NAMALWA (cell line): ENCODE measurements around the gene CA5A.

Experiments
- DNase-seq: peaks from one replicate; pipeline ENCODE4 v3.0.0-alpha.2; 2015; ENCODE audit warnings: low spot score

CA5A gene

DNA sequence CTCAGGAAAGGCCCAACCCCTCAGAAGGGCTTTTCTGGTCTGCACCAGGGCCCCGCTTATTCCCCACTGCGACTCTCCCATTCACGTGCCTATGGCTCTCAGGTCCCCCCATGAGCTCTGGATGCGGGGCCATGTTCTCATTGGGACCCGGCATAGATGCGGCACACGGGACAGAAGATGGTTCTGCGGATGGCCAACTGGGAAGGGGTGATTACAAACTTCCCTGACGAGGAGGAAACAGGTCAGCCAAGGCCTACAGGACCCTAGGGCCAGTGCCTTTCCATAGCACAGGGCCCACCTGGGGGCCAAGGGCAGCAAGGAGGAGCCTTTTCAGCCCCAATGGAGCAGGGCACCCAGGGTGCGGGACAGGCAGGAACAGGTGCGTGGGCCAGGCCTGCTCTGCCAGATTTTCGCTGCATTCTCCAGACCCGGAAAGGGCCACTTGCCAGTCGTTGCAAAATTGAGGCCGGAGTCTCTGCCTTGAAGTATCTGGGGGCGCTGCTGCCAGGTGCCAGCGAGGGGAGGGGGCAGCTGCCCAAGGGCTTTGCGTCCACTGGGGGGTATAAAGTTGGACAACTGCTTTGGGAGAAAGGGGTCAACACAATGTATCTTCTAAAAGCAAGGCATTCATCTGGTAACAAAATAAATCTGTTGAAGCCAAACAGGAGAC lies 87.5 kb downstream of the CA5A start:
- DNase-seq = no peak

DNA sequence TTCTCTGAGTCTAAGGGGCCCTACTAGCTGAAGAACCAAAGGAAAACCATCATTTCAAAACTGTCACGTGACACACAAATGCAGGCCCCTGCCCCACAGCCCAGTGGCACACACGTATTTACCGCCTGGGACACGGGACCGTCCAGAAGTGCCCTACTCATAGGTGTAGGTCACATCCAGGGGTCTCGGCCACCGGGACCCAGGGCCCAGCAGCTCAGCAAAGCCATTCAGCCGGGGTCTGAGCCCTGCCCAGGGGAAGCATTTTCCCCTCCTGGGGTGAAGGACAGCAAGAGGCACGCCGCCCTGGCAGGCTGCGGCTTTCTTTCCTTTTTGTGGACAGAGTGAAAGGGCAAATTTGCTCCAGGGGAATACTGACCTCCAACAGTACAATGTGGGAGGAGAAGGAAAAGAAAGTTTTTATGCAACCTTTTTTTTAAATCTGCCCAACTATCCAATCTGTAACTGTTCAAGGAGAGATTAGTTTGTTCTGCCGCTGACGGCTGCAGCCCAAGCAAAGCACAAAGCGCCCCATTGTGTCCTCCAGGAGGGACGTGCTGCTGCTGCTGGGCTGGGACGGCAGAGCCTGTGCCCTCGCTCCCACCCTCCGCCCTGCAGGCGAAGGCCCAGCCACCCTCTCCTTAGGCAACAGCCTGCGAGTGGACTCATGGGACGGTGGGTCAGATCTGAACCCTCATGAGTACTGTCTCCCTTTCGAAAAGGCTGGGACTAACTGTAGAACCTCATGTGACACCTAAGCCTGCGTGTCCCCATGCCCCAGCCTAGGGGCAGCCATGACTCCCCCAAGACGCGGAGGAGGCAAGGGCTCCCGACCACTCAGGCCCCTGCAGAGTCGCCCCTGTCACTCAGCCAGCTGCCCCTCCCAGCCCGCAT lies 88.3 kb downstream of the CA5A start:
- no peak for DNase-seq

DNA sequence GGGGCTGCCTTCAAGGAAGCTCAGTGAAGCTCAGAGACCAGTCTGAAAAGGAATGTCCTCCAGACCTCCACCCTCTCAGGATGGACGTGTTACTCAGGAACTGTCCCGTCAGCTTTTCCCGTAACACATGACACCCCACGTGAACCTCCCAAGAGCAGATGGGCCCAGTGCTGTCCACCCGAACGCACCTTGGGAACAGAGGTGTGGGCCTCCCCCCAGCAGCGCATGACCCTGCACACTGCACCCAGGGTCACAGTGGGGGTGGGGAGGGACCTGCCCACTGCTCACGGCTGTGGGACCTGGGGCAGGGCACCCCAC lies 88.9 kb downstream of the CA5A start:
- DNase-seq = no peak

DNA sequence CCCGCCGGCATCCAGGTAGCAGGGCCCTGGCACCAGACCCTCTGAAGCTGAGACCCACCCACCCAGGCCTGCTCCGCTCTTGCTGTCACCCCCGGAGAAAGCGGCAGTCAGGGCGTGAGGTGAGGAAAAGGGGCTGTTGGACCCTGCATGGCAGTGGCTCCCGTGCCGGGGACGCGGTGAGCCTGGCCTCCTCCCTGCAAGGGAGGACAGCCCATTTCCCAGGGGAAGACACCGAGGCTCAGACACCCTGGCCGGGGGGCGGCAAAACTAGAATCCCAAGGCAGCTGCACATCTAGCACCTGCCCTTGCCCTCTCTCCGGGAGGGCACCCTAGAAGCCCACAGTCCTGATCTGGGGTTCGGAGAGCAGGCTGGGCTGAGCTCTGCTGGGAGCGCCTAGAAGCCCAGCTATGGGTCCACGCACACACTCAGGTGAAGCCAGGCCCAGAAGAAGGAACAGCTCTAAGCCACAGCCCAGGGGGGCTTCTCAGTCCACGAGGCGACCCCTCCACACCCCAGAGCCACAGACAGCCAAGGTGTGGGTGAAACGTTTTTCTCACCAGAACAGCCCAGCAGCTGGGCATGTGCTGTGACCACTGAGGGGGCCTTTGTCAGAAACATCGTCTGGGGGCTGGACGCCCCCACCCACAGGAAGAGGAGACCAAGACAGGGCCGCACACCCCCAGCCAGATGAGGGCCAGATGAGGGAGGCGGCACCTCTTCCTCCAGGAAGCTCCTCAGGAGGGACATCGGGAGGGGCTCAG lies 89.4 kb downstream of the CA5A start:
- no peak for DNase-seq

DNA sequence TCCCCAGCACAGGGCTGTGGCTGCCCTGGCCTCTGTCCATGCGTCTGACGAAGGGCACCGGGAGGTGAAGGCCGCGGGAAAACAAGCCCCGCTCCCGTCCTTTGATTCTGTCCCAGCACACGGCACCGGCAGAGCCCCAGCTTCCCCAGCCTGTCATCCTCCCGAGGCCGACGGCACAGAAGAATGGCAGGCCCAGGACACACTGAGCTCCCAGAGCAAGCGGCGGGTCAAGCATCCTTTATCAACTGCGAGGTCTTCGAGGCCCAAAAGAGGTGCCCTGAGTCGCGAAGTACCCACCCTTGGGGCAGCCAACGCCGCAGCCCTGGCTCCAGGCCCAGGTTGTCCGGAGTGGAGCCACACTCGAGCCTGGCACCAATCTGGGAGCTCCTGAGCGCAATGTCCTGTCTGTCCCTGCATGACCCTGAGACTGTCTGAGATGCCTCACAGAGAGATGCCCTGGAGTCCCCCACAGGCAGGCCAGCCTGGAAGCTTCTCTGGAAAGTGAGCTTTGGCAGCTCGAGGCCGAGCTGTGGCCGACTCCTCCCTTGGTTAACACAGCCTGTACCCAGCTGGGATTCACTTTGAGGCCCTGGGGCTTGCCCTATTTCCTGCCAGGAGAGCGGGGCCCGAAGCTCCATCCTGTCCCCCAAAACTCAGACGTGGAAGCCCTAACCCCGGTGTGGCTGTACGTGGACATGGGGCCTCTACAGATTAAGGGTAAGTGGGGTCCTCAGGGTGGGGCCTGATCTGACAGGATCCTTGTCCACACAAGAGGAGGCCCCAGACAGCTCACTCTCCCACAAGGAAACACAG lies 90.3 kb downstream of the CA5A start:
- no peak for DNase-seq

DNA sequence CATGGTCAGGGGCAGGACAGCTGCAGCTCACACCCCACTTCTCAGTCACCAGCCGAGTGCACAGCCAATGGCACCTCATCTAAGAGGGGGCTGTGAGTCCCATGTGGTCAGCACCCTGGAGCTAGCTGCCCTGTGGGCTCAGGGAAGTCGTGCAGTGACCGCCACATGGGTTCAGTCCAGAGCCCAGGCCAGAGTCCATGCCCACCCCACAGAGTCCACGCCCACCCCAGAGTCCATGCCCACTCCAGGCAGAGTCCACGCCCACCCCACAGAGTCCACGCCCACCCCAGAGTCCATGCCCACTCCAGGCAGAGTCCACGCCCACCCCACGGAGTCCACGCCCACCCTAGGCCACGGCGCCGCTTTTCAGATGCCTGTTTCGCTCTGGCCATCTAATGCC lies 91.1 kb downstream of the CA5A start:
- no peak for DNase-seq

DNA sequence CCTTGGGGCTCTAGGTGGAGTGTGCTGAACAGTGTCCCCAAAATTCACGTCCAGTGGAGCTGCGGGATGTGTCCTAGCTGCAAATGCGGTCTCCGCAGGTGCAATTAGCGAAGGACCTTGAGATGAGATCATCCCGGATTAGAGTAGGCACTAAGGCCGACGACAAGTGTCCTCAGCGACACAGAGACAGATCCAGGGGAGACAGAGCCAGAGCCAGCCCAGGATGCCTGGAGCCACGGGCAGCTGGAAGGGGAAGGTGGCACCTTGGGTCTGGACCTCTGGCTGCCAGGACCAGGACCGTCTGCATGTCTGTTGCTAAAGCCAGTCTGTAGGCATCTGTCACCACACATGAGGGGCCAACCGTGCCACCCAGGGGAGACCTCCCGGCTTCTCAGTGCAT lies 91.5 kb downstream of the CA5A start:
- no peak for DNase-seq

DNA sequence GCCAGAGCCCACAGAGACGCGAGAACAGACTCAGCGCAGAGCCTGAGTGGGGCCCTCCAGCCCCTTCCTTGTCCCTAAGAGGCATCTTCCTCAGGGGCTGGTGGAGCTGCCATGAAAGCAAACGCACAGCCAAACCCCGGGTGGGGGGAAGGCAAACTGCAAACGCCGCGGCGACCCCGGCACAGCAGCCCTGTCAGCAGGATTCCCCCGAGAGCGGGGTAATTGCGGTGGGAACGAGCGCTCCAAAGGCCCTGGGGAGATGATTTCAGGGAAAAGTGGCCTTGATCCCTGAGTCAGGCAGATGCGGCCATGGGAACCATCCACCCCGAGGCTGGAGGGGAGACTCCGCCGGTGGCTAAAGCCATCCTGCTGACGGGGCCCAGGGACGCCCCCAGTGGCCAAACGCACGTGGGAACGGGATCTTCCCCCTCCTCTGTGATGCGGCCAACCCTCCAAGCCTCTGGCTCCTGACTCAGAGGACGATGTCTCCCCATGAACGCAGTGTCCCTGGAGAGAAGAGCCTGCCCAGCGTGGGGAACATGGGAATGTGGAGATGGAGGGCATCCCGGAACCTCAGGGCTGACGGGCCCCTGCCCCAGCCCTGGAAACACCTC lies 92.1 kb downstream of the CA5A start:
- no peak for DNase-seq

DNA sequence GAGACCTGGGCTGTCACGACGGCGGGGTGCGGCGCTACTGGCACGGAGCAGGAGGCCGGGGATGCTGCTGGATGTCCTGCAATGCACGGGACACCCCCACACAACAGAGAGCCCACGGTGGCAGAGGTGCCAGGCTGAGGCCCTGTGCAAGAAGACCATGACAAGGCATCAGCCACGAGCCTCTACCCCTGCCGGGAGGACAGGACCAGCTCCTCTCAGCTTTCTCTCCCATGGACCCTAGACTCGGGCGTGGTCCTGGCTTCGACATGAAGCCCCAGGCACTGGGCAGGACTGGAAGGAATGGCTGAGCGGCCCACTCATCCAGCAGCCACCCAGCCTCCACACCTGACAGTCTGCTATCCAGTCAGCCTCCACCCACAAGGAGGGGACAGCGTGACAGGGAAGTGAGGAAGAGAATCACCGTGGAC lies 92.6 kb downstream of the CA5A start:
- no peak for DNase-seq

DNA sequence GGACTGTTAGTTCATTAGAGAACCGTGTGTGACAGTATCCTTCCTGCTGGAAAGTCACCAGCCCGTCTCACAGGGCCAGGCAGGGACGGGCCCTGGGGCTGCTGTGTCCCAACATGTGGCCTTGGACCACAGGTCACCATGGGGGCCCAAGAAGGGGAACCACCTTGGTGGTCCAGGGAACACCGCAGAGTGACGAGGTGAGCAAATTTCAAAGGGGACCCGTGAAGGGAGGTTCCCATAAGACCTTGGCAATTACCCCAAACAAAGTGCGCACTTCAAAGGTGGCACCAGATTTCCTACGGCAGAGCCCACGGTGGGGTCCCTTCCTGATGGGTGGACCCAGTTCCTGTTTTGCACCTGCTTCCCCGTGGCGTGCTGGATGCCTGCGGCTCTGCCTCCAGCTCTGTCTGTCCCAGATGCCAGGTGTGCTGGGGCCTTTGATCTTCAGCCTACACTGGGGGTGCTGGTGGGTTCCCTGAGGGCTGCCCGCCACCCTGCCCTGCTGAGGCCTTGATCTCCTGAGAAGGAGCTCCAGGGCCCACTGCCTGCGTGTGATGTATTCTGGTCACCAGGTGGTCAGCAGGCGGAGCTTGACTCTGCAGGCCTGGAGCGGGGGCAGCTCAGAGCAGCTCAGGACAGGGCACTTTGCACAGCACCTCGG lies 94.0 kb downstream of the CA5A start:
- no peak for DNase-seq

DNA sequence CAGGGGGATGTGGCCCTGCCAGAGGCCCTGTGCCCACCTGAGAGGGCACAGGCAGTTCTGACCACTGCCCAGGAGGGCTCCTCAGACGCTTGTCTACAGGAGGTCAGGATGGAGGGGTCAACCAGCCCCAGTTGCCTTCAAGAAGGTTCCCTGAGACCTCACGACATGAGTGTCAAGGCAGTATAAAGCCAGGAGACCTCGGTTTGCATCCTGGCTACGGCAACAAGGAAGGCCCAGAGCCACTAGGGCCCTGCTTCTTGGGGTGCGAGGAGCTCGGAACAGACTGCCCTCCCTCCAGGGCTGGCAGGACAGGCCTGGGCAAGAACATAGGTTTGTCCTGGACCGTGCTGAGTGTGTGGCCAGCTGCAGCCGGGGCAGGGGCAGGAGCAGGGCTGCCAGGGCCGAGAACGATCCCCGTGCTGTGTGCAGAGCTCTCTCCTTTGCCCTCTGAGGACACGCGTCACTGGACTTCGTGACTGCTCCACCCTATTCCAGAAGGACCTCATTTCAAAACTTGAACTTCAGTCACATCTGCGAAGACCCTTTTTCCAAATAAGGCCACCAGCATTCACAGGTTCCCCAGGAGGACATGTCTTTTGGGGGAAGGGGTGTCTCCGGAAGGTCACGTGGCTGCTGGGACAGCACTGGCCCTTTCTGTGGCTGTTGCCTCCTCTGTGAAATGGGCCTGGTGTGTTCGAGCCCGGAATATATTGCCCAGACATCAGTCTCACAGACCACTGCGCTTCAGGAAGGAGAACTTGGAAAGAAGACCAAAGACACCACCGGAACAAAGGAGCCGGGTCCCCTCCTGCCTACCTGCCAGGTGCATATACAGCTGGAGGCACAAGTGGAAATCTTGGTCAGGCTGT lies 94.8 kb downstream of the CA5A start:
- no peak for DNase-seq

DNA sequence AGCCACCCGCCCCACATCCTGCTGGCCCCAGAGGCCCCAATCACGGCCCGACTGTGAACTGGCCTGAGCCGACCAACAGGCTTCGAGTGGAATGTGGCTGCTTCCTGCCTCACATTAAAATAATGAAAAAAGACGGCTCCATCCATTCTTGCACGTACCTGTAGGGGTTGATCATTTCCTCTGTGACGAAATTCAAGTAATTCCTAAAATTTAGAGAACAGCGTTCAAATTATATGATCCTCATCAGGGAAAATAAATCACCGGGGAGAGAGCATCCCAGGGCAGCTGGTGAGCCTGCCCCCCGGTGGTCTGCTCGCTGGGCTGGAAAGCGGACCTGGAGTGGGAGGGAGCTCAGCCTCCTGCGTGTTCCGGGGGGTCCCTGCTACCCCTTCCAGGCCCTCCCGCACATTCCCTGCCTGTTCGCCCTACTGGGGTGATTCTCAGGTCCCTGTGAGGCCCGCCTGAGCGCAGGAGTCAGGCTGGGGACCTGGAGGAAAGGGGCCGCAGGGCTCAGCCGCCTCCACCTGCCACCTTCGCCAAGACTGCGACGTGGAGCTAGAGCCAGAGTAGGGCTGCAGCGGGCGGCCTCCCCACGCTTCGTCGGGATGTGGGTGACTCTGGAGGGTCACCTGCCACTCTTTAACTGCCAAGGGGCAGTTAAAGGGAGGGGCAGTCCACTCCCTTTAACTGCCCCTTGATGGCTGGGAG lies 95.9 kb downstream of the CA5A start:
- no peak for DNase-seq

DNA sequence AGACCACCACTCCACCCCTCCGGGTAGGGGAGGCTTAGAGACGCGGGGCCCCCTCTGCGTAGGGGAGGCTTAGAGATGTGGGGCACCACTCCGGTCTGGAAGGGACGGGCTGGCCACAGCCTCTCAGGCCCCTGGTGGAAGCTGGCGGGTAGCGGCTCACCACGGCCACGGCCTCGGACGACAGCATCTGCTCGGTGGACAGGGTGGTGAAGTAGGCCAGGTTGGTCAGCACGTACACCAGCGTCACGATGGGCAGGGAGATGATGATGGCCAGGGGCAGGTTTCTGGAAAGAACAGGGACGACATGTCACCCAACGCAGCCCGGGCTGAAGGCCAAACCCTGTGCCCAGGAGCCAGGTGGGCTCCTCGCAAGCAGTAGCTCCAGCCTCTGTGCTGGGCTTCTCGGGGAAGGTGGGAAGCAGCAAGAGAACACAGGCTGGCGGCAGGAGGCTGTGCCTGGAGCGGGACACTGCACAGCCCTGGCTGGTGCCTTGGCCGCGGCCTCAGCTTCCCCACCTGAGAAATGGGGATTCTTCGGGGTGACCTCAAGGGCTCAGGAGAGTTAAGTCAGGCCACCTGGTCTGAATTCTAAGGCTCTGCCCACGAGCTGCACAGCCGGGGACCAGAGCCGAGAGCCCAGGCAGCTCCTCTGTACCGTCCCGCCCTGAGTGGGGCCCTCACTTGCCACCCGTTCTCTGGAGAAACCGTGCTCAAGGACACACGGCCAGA lies 96.6 kb downstream of the CA5A start:
- no peak for DNase-seq

DNA sequence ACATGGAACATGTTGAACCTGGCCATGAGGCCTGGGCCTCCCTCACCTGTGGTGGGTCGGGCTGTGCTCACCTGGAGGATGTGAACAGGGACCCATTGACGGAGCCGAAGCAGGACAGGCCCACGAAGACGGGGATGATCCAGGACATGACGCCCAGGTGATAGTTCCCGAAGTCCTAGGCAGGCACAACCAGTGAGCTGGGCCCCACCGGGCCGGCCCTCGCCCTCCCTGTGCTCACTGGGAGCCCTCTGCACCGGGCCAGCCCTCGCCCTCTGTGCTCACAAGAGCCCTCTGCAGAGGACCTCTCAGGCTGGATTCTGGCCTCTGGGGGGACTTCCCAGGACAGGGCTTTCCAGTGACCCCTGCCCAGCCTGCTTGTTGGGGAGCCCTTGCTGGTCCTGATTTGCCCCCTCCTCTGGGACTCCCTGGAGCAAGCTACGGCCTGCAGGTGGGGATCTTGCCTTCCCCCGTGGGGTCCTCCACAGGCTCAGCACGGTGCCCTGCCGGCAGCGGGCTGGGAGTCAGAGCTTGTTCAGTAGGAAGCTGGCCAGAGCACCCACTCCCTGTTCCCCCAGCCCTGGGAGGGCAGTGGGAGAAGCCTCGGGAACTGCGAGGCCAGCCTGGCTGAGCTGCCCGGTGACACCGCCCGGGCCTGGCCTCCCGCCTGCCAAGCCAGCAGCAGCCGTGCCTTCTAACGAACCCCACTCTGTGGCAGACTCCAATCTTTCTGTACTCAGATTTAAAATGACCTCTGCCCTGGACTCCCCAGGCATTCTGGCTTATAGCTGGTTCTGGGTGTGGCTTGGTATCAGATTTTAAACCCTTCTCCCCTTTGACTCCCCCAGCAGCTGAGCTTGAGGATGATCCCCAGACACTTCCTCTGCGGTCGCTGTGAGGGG lies 97.4 kb downstream of the CA5A start:
- no peak for DNase-seq
